Pancreas (tissue), 10 donors: Measurements from ENCODE around the gene SV2C. TPM values are rescaled to one million over a fixed set of nuclear protein-coding genes. Genes with fewer than 3 reads are reported as not detected.
"Not testable (repeated sequence)": the region's sequence is repeated elsewhere in the genome, so short reads cannot be mapped to it uniquely, and the experiment has no call there.

Source experiments
- ATAC-seq, 4 donors: fragments of 200-7000 bp; cut with Tn5 transposase; one replicate each; pipeline versions ENCODE4 v1.8.0 to v1.9.1; 2020; ENCODE audit warnings: mild to moderate bottlenecking in 4 of 4, moderate library complexity in 4 of 4
- DNase-seq, 6 donors: peaks; one replicate each; pipeline ENCODE4 v3.0.0-alpha.2; 2020
- FAIRE-seq: peaks from 2 replicates; lab custom pipeline; 2012; peaks lifted over from hg19 to GRCh38; lab: Jason Lieb, UNC
- H3K27ac ChIP-seq, 4 donors: fragments of 200-600 bp; sonication (generic); 1 replicate in 3 of 4; 2 replicates in 1 of 4; pipeline versions ENCODE4 v1.5.0 to v1.8.0; 2020
- H3K27me3 ChIP-seq, 4 donors: fragments of 200-600 bp; one replicate each; pipeline ENCODE4 v1.8.0; 2021
- H3K36me3 ChIP-seq, 3 donors: fragments of 200-600 bp; sonication (generic) in 1 of 3; one replicate each; pipeline versions ENCODE4 v1.5.0 to v1.8.0; 2020 to 2021
- H3K4me1 ChIP-seq, 3 donors: fragments of 200-600 bp; one replicate each; pipeline ENCODE4 v1.8.0; 2021
- H3K4me3 ChIP-seq, 4 donors: fragments of 200-600 bp; sonication (generic) in 2 of 4; one replicate each; pipeline versions ENCODE4 v1.5.0 to v1.8.0; 2020 to 2021
- H3K9me3 ChIP-seq, 4 donors: fragments of 200-600 bp; one replicate each; pipeline ENCODE4 v1.8.0; 2021
- WGBS, 2 donors: extraction: QIAGEN DNeasy Blood & Tissue Kit; methylation state at CpG; one replicate each; pipeline ENCODE4 v1.1.7; 2013; 5-methylcytosine and 5-hydroxymethylcytosine counted together
- intact Hi-C, 3 donors: fragments of 100-400 bp; cut with DNase I; formaldehyde crosslinking; loops; one replicate each; pipeline versions ENCODE4 v1.11.1 to v1.14.2; 2022
- polyA plus RNA-seq, 2 donors: library from polyadenylated mRNA; stranded (reverse); fragments of 200-250 nt; gene quantifications; one replicate each; pipeline ENCODE4 v1.2.3, GENCODE V29; 2013
- total RNA-seq, 6 donors: library from RNA; stranded (reverse); fragmentation: NEBNext Ultra II Directional in 4 of 6; extraction: Animal tissue kit (Norgen Biotek cat#: 25700) in 4 of 6; gene quantifications; one replicate each; pipeline versions ENCODE4 v1.2.1 to v1.2.4, GENCODE V29; 2021 to 2023
- TF ChIP-seq, protein P1 (sequence below), 4 donors: fragments of 200-600 bp; sonication (generic) in 3 of 4; IDR thresholded peaks; one replicate each; pipeline versions ENCODE4 v1.5.0 to v1.8.0; 2021; ENCODE audit warnings: antibody characterized with exemption in 4 of 4
- donor health status: healthy with polysubstance abuse.
- donor health status: DM: no; HTN: no; CAD: no; lungs with moderate emphysema.
- donor health status: DM: no; HTN: no; CAD: no.
- donor health status: control.
- donor health status: control.
- donor health status: Bipolar disorder and iron deficiency.
- donor health status: DM: yes; HTN: yes; CAD: no.
- donor health status: DM: no; HTN: no; CAD: no.
- donor health status: DM: no; HTN: no; CAD: no.
- donor health status: DM: yes; HTN: yes; CAD: no.

The SV2C gene
- total and polyA plus RNA-seq, 8 donors = 0.05 to 0.18 (median 0.08) TPM; not detected in 1

GRCh38 chr5:76292620-76293322 is 209.6 kb downstream of the SV2C start:
- Histone ChIP-seq H3K27ac (peak overlapping the region in 2 of 4 donors; percentile 47 to 72), H3K9me3 (no peaks in the 10 kb centered on the region), H3K27me3 (no peaks in the 10 kb centered on the region), H3K4me3 (no peak overlapping the region), H3K36me3 (no peaks in the 10 kb centered on the region), H3K4me1 (peaks cover 21 to 35% (median 25%) of the 10 kb centered on the region in 3 donors)
- ATAC-seq (peak in 1 of 4 donors; percentile 12), FAIRE-seq (no peak), DNase-seq (no peak)
- 90 to 95% methylated on average over 2 of the region's 2 CpGs for WGBS, 2 donors
- intact Hi-C loops = no loop called here
- TF ChIP-seq, protein P1, sequence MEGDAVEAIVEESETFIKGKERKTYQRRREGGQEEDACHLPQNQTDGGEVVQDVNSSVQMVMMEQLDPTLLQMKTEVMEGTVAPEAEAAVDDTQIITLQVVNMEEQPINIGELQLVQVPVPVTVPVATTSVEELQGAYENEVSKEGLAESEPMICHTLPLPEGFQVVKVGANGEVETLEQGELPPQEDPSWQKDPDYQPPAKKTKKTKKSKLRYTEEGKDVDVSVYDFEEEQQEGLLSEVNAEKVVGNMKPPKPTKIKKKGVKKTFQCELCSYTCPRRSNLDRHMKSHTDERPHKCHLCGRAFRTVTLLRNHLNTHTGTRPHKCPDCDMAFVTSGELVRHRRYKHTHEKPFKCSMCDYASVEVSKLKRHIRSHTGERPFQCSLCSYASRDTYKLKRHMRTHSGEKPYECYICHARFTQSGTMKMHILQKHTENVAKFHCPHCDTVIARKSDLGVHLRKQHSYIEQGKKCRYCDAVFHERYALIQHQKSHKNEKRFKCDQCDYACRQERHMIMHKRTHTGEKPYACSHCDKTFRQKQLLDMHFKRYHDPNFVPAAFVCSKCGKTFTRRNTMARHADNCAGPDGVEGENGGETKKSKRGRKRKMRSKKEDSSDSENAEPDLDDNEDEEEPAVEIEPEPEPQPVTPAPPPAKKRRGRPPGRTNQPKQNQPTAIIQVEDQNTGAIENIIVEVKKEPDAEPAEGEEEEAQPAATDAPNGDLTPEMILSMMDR (IDR thresholded peaks at IDR 0.05) = no peak

DNA sequence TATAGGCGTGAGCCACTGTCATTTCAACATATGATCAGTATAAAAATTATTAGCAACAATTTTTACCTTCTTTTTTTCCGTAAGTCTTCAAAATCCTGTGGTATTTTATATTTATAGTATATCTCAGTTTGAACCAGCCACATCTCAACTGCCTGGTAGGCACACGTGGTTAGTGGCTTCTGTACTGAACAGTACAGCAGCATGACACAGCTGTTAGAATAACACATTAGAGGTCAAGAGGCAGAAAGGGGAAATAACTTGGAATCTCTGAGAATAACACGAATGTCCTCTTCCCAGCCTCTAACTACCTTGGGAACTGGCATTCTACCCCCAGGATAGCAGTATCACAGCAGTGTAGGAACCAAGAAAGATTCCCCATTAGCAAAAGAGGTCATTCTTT is 211.4 kb downstream of the SV2C start:
- TF ChIP-seq, protein P1 (IDR thresholded peaks at IDR 0.05) = no peak
- 75 to 78% methylated on average over 4 of the region's 4 CpGs for WGBS, 2 donors
- no peak for DNase-seq
- peaks cover 25 to 40% (median 32%) of the 10 kb centered on the region in 3 donors for H3K4me1 ChIP-seq
- H3K9me3 ChIP-seq = no peaks in the 10 kb centered on the region
- intact Hi-C loops = no loop called here
- no peak for FAIRE-seq
- H3K36me3 ChIP-seq = no peaks in the 10 kb centered on the region
- peak in 1 of 4 donors; percentile 15 for ATAC-seq
- H3K27me3 ChIP-seq = no peaks in the 10 kb centered on the region
- no peak overlapping the region for H3K27ac ChIP-seq
- no peak overlapping the region for H3K4me3 ChIP-seq

DNA sequence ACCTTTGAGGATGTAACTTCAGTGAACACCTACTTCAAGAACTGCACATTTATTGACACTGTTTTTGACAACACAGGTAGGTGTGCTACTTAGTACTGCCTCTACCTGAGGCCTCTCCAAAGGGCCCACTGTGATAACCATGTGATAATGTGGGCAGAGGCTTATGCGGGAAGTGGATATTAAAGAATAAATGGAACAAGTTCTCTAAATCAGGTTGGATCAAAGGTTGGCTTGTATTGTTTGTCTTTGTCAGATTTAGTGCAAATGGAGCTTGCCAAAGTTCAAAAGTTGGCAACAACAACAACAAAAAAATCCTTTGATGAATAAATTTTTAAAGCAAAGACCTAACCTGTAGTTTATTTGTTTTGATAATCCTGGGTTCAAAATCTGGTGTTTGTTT is 215.7 kb downstream of the SV2C start:
- WGBS, 2 donors = 12 to 14% methylated on average over 1 of the region's 1 CpG
- H3K36me3 ChIP-seq = no peaks in the 10 kb centered on the region
- no peaks in the 10 kb centered on the region for H3K27me3 ChIP-seq
- H3K27ac ChIP-seq = no peak overlapping the region
- TF ChIP-seq, protein P1 (IDR thresholded peaks at IDR 0.05) = no peak
- intact Hi-C loops = no loop called here
- ATAC-seq (peak in 1 of 4 donors; percentile 43), DNase-seq (no peak), FAIRE-seq (no peak)
- H3K9me3 ChIP-seq = no peaks in the 10 kb centered on the region
- no peak overlapping the region for H3K4me3 ChIP-seq
- H3K4me1 ChIP-seq = peaks cover 0 to 11% (median 9%) of the 10 kb centered on the region in 3 donors

DNA sequence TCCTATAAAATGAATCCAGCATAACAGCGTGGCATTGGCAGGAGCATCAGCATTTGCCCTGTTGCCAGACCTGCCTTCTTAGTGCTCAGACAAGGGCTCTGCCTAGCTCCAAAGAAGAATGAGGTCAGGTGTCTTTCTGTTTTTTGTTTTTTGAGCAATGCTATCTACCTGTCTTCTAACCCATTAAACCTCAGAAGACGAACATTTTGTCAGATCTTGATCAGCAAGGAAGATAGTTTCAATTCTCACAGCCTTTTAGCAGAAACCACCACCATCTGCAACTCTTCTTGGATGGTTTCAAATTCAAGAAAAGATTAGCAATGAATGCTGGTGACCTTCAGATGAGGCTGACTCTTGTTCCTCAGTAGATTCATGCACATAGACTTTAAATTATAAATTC is 216.4 kb downstream of the SV2C start:
- 82 to 89% methylated on average over 2 of the region's 2 CpGs for WGBS, 2 donors
- no peak overlapping the region for H3K4me3 ChIP-seq
- intact Hi-C loops = no loop called here
- TF ChIP-seq, protein P1 (IDR thresholded peaks at IDR 0.05) = no peak
- no peaks in the 10 kb centered on the region for H3K27me3 ChIP-seq
- H3K36me3 ChIP-seq = no peaks in the 10 kb centered on the region
- peaks cover 0 to 11% (median 9%) of the 10 kb centered on the region in 3 donors for H3K4me1 ChIP-seq
- FAIRE-seq = no peak
- ATAC-seq = no peak
- H3K9me3 ChIP-seq = no peaks in the 10 kb centered on the region
- no peak overlapping the region for H3K27ac ChIP-seq
- DNase-seq = no peak

DNA sequence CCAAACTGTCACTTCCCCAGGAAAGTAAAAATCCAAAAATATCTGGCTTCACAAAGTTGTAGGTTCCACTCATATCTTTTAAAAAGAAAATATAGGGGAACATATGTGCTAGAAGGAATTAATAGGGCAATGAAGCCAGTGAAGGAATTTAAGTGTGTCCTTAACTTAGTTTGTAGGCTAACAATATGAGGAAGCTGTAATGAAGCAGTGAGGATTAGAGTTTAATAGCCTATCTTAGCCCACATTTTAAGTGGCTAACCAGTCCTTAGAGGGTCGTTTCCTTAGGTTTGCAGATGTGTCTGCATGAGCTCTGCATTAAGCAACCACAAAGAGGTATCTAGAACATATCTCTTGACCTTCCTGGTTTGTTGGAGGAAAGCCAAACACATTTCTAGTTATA is 218.7 kb downstream of the SV2C start:
- ATAC-seq = peak in 2 of 4 donors; percentile 9 to 10
- intact Hi-C loops, H3K36me3 ChIP-seq, H3K4me3 ChIP-seq, H3K27me3 ChIP-seq, H3K27ac ChIP-seq, DNase-seq, H3K9me3 ChIP-seq, FAIRE-seq: not testable (repeated sequence)
- peaks cover 0 to 11% (median 9%) of the 10 kb centered on the region in 3 donors for H3K4me1 ChIP-seq
- 8 to 40% methylated on average over 1 of the region's 1 CpG for WGBS, 2 donors

GRCh38 chr5:76302661-76303060 is 219.5 kb downstream of the SV2C start:
- DNase-seq, H3K27ac ChIP-seq, H3K4me3 ChIP-seq, H3K36me3 ChIP-seq, intact Hi-C loops, H3K27me3 ChIP-seq, H3K9me3 ChIP-seq: not testable (repeated sequence)
- FAIRE-seq (peak; percentile 66), ATAC-seq (peak; percentile 72 to 86 (median 79))
- H3K4me1 ChIP-seq = peaks cover 0 to 11% (median 6%) of the 10 kb centered on the region in 3 donors
